DMS 273 (cell line): ENCODE results near the gene PPP2R5A.
A peak's percentile ranks its signal among the peaks of the same experiment; 100 is the strongest.
"Not testable (repeated sequence)": the region's sequence is repeated elsewhere in the genome, so short reads cannot be mapped to it uniquely, and the experiment has no call there.

Experiments used
- DNase-seq: peaks from one replicate; lab custom pipeline; 2025; ENCODE audit not compliant: unreplicated experiment; lab: John Stamatoyannopoulos, UW

The PPP2R5A gene

DNA sequence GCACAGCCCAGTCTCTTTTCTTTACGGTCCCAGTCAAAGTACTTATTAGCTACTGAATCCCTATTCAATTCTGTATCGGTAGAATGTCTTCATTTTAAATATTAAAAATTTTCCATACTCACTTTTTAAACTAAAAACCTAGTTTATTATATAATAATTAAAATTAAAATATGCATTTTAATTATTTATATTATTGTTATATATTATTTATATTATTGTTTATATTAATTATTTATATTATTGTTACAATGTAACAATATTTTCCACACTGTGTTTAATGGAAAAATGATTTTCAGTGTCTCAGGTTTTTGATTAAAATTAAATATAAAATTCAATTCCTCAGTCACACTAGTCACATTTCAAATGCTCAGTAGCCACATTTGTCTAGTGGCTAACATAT lies 18.2 kb upstream of the PPP2R5A start:
- DNase-seq: no peak

DNA sequence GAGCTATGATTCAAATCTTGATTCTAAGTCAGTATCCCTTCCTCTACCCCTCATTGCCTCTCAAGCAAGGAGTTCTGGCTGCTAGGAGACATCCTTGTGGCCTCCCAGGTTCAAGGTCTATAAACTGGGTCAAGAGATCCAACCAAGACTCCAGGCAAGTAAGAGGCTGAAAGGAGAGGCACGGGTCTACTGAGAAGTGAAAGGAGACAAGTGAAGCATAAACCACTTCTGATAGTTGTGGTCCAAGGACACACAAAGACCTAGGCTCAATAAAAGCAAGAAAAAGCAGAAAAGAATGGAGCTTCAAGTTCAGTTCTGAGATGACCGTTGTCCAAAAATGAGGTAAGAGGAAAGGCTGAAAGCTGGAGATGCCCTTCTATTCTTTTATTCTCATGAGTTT lies 17.8 kb upstream of the PPP2R5A start:
- no peak for DNase-seq

DNA sequence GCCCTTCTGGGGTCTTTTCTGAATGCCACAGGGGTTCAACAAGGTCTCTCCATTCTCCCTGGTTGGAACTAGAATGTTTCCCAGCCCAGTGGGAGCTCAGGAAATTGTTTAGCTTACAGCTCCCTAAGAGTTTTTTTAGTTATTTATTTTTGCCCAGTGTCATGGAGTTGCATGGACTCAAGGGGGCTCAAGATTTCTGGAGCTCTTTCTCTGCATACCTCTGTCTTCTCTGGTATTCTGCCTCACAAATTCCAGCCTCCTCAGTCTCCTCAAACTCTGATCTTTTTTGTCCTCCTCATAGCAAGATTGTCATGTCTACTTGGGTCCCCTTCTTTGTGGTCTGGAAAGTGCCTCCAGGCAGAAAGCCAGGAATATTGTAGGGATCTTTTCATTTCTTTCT lies 15.9 kb upstream of the PPP2R5A start:
- no peak for DNase-seq

DNA sequence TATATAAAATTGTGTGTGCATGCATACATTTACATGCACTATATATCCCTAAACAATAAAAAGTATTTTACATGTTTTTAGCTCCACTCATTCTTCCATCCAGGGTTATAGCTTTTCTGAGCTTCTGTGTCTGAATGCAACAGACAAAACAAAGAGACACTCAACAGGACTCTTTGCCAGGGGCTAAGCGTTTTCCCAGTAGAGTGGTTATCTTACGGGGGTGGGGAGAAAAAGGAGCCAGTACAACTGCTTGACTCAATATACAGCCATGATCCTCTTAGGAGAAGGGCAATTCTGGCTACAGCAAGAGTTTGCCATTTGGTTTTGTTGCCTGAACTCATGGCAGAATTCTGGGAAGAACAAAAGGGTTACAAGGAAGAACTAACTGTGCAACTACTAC lies 14.6 kb upstream of the PPP2R5A start:
- no peak for DNase-seq

DNA sequence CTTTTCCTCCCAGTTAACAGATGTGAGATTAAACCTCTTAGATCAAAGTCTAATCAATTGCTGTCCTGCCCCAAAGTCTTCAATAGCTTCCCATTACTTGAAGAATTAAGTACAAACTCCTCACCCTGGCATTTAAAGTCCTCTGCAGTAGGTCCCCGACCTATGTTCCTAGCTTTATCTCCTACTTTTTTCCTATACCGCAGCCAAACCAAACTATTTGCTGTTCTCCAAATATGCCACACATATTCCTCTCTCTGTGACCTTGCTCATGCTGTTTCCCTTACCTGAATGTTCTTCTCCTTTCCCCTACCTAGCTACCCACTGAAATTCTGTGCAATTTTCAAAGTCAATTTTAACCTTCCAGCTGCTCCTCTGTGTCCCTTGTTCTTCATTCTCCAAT lies 14.0 kb upstream of the PPP2R5A start:
- DNase-seq: no peak

DNA sequence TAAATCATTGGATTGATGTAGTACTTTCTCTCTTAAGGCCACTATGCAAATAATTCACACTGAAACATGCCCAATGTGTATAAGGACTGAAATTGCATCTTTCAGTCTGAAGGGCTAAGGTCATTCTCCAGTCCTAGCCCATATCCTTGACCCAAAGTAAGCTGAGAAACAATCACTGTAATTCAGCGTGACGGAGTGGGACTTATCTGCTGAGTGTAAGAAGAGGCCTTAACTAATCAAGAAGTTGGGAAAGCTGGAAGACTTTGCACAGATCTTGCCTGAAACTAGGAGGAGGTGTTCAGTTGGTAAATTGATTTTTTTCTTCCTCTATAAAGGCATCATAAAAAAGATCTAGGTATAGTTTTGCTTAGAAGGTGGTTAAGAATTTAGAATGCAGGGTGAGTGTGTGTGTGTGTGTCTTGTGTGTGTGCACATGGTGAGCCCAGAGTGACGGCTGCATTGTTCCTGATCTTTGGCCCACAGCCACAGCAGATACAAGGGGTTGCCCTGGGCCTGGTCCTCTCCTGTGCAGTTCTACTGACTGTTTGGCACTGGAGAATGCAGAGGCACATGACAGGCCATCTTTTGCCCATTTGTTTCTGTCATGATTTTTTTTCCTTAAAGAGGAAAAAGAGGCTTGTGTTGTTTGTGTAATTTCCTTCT lies 13.3 kb upstream of the PPP2R5A start:
- no peak for DNase-seq

DNA sequence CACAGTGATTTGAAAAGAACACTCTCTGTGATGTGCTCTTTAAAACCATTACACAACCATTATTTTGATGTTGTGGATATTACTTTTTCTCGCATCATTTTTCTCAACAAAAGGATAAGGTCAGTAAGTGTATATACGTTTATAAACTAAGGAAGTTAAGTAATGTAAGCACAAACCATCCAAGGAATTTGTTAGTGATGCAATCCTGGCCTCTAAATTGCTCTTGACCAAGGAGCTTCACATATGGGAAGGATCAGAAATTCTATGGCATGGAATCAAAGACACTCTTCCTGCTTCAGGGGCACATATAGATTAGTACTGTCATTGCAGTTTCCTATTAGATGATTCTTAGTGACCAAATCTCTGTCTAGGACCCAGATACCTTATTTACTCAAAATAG lies 3.6 kb upstream of the PPP2R5A start:
- no peak for DNase-seq

DNA sequence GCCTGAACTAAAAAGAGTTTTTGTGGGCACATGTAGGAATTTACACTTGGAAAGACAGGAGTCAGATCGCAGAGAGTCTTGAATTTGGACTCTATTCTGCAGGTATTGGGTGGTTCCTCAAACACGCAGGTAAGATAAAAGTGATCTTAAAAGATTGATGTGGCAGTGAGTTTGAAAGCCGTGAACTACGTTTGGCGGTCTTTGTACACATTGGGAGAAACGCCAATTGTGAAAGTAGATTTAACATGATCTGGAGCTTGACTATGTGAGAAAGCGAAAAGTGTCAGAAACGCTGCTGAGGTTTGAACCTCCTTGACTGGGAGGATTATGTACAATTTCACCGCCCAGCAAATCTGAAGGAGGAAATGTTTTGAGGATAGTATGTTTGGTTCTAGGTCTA lies 1.5 kb upstream of the PPP2R5A start:
- DNase-seq: no peak

DNA sequence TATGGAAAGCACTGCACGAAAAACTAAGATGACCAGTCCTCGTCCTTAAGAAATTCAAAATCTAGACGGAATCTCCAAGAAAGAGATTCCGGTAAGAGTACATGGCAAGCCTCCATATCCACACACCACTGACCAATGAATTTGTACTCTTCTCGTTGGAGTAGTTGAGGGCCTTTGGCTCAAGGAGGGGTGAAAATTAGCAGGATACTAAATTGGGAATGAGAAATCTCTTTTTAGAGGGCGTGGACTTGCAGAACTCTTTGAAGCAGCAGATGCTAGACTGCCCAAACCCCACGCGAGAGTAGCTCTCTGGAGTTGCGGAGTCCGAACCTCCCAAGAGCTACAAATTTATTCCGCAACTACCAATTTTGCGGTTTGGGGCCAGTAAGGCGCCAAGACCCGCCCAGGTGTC lies 872 bp upstream of the PPP2R5A start:
- DNase-seq: no peak

DNA sequence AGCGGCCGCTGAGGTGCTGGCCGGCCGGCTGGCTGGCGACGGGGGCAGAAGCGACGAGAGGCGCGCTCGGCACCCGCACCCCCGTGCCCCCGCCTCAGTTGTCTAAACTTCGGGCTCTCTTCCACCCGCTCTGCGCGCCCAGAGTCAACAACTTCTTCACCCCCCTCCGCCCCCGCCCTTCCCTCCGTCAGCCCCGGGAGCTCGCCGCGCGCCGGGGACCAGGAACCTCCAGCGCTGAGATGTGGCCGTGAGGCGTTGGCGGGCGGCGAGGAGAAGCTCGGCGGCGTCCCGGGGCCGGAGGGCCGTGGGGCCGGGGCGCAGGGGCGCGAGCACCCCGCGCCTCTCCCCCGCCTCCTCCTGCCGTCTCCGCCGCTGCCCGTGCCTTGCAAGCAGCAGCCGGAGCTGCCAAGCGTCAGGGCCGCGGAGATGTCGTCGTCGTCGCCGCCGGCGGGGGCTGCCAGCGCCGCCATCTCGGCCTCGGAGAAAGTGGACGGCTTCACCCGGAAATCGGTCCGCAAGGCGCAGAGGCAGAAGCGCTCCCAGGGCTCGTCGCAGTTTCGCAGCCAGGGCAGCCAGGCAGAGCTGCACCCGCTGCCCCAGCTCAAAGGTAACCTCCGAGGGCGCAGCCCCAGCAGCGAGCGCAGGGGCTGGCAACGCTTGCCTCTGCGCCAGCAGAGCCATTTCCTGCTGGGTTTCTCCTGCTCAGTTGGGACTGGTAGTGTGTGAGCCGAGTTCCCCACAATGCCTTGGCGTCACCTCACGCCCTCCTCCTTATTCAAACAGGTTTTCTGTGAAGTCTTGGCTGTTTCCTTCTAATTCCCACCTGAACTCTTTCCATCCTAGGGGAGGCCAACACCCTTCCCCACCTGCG lies 710 bp downstream of the PPP2R5A start:
- peak; percentile 87 for DNase-seq

DNA sequence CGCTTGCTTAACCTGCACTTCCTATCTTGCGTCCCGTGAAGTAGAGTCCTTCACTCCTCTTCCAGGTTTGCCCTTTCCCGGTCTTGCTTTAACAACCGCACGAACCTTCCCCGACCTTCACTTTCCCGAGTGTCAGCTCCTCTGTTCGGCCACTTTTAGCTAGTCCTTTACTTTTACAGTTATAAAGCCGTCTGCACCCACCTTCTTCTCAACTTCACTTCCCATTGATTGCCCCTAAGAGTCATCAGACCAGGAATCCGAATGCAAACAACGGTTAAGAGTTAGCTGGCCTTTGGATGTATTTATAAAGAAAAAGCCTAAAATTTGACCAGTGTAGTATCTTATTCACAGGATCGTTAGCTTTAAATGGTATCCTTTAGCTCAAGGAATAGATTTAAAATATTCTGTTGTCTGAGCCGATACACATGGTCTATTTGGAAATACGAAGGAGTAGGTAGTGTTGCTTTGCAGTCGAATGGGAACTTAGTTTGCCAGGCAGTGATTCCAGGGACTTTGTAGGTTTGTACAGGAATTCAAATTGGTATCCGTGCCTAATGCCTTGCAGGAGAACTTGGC lies 1.4 kb downstream of the PPP2R5A start:
- peak; percentile 54 for DNase-seq

DNA sequence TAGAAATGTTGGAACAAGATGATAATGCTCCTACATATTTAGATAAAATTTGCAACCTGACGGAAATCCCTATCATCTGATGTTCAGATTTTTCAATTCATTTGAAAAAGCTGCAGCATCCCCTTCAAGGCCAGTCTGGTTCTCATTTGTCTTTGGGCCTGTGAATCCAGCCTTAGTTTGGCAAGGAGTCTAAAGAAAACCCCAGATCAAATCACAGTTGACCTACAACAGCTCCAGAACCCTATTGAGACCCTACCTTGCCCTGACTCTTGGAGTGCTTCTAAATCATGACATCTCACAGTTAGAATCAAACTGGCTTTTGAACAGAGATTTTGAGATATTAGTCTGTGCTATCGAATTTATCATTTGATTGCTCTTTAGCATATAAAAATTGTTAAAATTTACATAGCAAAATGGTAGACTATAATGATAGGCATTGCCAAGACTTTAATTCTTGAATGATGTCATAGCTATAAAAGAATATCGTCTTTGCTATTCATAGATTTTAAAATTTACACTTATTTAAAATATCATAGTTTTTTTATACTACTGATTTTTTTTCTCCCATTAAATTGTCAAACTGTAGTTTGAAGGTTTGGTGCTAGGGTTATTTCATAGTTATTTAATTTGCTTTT lies 2.2 kb downstream of the PPP2R5A start:
- DNase-seq: peak; percentile 32

DNA sequence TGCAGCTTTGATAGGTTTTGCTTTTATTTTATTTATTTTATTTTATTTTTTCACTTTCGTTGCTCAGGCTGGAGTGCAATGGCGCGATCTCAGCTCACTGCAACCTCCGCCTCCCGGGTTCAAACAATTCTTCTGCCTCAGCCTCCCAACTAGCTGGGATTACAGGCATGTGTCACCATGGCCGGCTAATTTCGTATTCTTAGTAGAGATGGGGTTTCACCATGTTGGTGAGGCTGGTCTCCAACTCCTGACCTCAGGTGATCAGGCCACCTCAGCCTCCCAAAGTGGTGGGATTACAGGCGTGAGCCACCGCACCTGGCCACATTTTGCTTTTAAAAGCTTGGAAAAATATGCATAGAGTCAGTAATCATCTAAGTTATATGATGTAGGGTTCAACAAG lies 2.8 kb downstream of the PPP2R5A start:
- not testable (repeated sequence) for DNase-seq

DNA sequence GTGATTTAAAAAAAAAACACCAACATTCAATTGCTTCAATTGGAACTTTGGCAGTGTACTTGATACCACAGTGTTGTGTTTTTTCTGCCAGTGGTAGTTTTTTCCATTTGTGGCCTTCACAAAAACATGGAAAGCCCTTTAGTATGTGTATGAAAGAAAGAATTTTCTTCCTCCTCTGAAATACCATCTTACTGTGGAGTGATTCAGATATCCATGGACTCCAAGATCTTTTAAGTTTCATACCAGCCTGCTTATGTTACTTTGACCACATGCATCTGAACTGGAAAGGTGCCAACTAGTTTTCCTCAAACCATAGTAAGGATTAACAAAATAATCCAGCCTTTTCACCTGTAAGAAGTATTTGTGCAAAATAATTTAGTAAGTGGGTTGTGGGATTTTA lies 3.4 kb downstream of the PPP2R5A start:
- DNase-seq: peak; percentile 46

DNA sequence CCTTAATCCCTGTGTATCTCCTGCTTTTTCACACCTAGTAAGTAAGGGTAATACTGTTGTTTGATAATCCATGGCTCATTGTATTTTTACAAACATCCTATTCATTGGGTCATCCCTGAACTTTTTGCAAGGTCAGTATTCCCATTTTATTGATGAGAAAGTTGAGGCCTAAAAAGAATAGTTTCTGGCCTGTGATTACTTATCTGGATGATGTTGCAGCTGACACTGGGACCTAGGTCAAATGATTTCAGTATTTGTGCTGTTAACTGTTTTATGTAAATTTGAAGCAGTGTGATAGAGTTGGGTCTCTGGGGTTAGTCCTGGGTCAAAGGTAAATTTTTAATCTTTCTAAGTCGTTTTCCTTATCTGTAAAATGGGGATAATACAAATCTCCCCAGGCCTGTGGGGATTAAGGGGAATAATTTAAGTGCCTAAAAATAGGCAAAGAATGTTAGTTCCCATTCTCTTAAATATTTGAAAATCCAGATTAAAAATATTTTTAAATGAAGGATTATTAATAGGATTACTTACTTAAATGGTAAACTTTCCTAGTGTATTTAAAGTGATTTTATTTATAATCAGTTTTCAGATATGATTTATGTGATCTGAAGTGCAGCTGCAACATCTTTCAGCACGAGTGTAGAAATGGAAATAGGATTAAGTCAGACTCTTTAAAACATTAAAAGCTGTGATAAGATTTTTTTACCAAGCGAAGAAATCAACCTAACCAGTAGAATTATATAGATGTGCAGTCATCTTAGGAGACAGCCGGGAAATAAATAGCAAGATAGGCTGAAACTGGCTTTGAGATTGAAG lies 4.3 kb downstream of the PPP2R5A start:
- DNase-seq: no peak

DNA sequence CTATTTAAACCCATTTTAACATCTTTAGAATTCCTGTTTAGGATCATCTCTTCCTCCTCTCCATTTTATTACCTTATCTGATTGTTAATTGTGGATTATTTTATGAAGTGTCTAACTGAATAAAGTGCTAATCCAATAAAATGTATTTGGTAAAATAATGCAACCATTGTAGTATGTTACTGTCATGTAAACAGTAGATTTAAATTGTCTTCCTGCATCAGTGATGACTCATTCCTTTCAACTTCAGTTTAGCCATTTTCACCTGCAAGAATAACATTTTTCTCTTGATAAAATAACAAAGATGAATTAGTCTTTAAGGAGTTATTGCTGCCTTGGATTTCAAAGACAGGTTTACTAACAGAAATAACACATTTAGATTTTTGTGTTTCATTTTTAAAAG lies 5.4 kb downstream of the PPP2R5A start:
- DNase-seq: no peak

DNA sequence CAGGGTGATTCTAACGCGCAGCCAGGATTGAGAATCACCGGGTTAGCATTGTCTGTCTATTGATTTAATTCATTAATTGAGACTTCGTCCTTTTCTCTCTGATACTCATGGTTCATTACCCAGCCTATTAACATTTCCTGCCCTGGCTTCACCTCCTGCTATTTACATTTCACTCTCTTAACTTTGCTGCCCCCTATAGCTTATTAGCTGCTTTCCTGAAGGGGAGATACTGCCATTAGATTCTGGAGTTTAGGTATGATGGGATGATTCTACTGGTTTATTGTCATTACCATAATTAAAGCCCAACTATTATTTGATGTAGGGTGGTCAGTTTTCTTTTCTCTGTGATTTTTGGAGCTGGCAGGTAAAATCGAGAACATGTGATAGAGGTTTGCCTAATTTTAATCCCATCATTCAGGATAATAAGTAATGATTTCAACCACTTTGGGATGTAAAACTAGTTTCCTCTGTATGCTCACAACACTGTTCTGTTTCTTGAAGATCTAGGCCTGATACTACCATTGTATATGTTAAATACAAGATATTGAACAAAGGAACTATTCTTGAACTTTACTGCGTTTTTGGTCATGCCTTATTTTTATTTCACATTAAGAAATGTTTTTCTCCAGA lies 6.4 kb downstream of the PPP2R5A start:
- peak; percentile 82 for DNase-seq

DNA sequence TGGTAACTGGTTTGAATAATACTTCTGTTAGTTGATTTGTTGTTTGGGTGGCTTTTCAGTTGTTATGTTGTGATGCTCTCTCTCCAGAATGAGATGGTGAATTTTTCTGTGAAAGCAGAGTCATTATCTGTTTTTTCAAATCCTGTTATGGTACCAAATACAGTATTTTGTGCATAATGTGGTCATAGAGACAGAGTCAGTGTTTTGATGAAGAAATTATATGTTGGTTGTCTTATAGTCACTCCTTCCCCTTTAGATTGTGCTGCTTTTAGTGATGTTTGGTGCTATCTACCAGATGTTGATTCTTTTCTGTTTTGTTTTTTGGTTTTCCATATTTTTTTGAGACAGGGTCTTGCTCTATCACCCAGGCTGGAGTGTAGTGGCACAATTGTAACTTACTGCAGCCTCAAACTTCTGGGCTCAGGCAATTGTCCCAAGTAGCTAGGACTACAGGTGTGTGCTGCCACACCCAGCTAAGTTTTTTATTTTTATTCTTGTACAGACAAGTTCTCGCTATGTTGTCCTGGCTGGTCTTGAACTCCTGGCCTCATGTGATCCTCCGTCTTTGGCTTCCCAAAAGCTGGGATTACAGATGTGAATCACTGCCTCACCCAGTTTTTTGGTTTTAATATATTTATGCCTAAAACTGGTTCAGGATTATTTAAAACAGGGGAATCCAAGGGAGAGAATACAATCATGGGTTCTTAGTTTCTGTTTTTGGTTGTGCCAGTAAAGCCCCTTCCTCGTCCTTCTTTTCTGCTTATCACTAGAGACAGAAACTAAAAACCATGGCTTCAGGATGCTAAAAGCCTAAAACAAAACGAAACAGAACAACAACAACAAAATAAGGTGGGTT lies 7.3 kb downstream of the PPP2R5A start:
- no peak for DNase-seq

DNA sequence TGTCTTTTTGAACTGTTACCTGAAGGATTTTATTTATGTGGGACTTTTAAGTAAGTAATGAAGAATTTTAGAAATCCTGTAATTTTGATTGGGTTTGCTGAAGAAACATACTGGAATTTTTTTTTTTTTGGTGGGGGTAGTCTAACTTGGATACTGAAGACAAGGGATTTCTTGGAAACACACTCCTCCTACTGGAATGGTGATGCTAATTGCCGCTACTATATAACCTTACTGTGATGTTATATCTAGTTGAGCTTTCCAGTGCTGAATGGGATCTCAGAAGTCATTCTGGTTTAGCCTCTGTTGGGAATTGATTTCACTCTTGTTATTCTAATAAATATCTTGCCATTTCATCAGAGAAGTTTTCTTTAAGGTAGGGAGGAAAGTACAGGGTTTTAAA lies 8.4 kb downstream of the PPP2R5A start:
- peak; percentile 13 for DNase-seq

DNA sequence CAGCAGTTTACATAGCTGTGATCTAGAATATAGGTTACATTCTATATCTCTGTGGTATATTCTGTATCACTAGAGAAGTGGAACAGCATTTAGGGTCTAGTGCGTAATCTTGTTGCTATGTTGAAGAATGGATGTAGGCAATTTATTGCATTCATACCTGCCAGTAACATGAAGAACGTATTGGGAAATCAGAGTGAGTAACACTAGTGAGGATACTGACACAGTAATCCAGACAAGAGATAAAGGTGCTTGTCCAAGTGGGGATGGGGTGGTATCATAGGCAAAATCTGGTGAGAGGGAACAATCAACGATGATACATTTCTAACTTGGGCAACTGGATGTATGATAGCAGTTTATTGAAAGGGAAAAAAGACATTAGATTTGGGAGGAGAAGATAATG lies 9.8 kb downstream of the PPP2R5A start:
- DNase-seq: no peak
